T-helper 2 cell treated with Interferon-gamma antibody and Interleukin-4, amounts not matched to agents 100 ng/mL and 5 ng/mL, for 36 hours (primary cell): Measurements from ENCODE around the gene PITPNB. TPM values are rescaled to one million over a fixed set of nuclear protein-coding genes. Genes with fewer than 3 reads are reported as not detected.

Experiments
- intact Hi-C: fragments of 100-400 bp; cut with micrococcal nuclease; formaldehyde crosslinking; loops from one replicate; pipeline ENCODE4 v1.15.1; 2023
- total RNA-seq: library from RNA; stranded (reverse); gene quantifications from 2 replicates; pipeline ENCODE4 v1.2.3, GENCODE V29; 2022

PITPNB gene
- total RNA-seq, 1 donor from 2014 or later: 103 TPM

DNA sequence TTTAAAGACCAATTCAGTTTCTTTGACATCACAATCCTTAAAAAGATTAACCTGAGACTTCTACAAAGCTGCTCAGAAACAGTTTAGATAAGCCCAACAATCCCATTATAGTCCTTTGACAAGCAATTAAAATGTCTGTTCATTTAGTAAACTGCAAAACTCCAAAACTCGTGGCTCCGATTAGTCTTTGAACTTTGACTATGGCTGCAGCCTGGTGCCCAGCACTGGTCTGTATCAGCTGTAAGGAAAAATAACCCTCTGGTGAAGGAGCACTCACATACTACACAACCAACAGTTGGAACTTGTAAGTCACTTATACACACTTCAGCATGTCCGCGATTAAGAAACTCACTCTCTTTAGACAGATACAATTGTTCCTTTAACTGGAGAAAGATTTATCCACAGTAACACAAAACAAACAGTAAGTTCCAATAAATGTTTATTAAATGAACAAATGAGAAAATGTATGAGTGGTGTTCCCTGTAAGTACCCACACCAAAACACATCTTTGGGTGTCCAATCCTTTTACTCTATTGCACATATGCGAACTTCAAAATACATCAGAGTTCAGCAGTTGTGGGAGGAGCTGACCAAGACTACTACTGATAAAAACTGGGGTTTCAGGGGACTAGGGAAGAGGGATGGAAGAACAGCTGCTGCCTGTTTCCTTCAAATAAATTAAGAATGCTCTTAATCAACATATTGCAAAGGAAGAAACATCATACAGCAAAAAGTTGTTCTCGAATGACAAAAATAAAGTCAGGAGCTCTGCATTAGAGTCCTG lies 36.4 kb downstream of the PITPNB start:
- intact Hi-C loops: loop anchor here (10.0 kb wide), 1 partner anchor 52 kb away; no protein-coding TSS in a partner anchor

- intact Hi-C loops: loop anchor here (10.0 kb wide), 1 partner anchor 53 kb away; no protein-coding TSS in a partner anchor
These were observed 37.6 kb downstream of the PITPNB start for GRCh38 chr22:27881421-27881820.

GRCh38 chr22:27880778-27881394 lies 38.2 kb downstream of the PITPNB start:
- intact Hi-C loops: loop anchor here (10.0 kb wide), 1 partner anchor 54 kb away; no protein-coding TSS in a partner anchor

DNA sequence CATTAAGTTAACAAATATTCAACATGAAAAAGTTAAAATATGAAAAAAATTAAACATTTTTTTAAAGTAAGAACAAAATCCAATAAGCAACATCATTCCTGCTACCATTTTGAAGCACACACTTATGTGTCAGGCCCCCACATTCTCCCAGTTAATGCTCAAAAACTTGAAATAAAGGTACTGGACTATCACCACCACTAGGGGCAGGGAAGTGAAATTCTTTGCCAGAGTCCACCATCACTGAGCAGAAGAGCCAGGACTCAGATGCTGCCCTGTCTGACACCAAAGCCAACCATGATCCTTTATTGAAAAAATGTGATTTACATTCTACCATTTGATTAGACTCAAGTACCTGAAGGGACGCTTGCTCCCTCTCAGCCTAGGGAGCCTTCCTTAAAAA lies 39.1 kb downstream of the PITPNB start:
- intact Hi-C loops: loop anchor here (10.0 kb wide), 1 partner anchor 55 kb away; no protein-coding TSS in a partner anchor

GRCh38 chr22:27878541-27878940 lies 40.5 kb downstream of the PITPNB start:
- intact Hi-C loops: no loop called here

DNA sequence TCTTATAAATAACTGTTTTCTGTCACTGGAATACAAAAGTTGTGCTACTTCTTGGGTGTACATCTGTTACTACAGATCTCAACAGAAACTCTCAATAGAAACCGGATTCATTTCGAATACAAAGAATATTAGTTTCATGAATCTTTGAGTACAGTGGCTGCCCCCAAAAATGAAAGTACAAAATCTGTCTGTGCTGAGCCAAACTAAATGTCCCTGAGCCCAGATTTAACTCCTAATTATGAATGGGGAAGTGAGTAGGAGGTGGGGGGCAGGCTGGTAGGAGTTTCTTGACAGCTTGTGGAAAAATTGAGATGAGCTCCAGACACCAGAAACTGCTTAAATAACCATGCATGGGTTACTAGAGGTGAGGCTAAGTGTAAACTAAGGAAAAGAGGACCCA lies 41.6 kb downstream of the PITPNB start:
- intact Hi-C loops: no loop called here

GRCh38 chr22:27876684-27877083 lies 42.4 kb downstream of the PITPNB start:
- intact Hi-C loops: no loop called here

GRCh38 chr22:27875951-27876350 lies 43.1 kb downstream of the PITPNB start:
- intact Hi-C loops: no loop called here

DNA sequence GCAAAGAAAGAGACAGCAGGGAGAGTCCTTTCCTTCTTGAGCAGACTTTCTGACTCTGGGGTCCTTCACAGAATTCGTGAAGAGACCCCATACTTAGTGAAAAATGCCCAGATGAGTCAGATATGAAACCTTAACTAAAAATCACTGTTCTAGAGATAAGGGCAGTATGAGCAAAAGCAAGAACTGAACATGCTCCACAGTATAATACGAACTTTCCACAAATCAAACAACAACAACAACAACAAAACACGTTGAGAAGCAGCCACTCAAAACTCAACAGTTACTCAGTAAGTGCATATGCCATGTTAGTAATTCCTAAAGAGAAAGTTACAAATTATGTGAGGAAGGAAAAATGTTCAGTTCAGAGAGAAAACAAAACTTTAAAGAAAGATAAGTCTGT lies 44.3 kb downstream of the PITPNB start:
- intact Hi-C loops: no loop called here

DNA sequence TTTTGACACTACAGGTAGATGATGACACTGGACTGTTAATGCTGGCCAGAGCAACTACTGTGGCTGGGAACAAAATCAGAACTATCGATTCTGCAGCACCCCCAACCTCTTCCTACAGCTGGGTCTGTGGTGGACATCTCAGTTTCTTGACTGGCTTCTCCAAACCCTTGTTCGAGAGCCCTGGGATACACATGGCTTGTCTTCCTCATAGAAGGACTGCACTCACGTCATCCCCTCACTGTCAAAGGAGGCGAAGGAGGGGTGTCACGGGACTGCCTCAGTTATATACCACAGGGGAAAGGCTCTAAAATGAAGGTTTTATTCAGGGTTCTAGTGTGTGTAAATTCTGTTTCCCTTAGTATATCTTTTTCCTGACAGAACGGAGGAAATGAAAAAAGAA lies 44.9 kb downstream of the PITPNB start:
- intact Hi-C loops: no loop called here

DNA sequence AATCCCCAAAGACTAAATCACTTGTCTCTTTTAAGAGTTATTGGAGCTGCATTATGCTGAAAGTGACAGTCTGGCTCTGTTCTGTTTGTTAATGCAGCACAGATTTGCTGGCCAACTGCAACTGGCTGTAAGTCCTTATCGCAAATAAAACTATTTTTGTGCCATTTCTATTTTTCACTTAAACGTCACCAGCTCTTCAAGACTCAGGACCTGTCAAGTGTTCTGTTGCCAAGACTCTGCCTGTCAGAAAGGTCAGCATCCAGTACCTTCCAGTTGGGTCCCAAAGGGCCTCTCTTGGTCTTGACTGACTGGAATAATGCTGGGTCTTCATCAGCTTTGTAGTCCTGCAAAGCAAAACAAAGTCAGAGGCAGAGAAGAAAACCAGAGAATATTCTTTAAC lies 45.6 kb downstream of the PITPNB start:
- intact Hi-C loops: no loop called here

DNA sequence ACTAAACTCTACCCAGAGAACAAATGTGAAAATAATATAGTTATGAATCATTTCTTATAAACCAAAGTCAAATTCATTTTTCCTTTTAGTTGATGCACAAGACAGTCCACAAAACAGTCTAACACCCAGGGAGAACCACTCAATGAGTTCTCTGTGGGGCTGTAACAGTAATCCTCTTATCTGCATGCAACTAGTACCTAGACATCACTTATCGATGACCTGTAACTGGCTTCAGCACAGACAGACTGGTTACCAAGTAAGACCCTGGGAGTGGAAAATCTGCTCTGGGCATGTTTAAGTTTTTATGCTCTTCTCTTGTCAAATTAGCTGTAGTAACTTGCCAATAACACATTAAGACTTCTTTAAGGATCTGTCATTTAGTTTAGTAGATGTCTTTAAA lies 46.6 kb downstream of the PITPNB start:
- intact Hi-C loops: no loop called here

DNA sequence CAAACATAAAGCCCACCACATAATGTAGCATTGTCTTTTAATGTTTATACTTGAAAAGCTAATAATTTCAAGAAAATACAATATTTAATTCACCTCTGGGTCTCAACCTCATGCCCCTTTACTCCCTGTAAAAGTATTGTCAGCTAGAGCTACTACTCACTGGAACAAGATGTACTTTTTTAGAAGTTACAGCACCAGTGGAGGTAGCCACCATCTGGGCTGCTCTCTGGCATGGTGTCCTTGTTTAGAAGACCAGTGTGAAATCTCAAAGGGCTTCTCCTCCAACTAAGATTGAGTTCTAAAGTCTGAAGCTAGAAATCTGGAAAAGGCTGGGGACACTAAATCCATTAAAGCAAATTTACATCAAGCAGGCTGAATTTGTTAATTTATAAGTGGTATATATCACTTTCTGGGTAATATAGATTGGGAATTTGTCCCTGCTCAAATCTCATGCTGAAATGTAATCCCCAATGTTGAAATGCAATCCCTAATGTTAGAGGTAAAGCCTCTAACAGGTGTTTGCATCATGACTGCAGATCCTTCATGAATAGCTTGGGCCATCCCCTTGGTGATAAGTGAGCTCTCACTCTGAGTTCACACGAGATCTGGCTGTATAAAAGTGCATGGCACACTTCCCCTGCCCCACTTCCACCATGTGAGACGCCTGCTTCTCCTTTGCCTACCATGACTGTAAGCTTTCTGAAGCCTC lies 47.6 kb downstream of the PITPNB start:
- intact Hi-C loops: no loop called here

DNA sequence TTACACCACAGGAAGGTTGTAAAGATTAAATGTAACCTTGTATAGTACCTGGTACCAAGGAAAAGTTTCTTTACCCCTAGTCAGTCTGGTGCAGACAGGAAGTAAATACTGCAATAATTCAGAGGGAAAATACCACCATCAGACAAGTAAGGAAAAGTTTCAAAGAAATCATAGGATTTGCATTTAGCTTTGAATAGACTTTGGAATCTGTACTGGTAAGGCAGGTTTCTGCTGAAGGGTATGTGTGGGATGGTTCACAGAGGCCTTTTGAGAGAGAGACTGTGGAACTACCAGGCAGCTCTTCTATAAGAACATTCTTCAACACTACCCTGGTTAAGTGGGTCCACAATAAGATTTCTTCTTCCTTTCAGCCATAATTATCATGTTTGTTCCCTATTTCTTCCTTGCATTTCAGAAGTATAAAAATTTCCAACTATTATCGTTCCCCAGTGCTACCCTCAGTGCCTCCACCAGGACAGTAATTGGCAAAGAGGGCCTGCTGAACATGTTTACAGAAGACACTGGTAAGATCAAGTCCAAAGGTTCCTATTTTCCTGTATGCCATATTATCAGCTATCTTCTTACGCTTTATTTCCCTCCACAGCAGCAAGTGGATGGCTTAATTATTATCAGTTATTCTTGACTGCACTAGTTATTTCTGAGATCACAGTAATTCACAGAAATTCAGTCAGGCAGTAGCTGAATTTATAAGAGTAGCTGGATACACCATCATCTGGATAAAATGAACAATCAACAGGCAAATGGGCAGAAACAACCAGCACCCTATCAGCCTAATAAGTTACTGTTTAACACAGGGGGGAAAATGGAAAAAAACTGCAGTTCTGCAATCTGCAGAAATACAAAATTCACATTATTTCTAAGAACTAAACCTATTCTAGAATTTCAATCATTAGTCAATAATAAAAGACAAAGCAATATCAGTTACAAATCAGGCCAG lies 48.5 kb downstream of the PITPNB start:
- intact Hi-C loops: no loop called here

GRCh38 chr22:27868732-27869282 lies 50.2 kb downstream of the PITPNB start:
- intact Hi-C loops: no loop called here

DNA sequence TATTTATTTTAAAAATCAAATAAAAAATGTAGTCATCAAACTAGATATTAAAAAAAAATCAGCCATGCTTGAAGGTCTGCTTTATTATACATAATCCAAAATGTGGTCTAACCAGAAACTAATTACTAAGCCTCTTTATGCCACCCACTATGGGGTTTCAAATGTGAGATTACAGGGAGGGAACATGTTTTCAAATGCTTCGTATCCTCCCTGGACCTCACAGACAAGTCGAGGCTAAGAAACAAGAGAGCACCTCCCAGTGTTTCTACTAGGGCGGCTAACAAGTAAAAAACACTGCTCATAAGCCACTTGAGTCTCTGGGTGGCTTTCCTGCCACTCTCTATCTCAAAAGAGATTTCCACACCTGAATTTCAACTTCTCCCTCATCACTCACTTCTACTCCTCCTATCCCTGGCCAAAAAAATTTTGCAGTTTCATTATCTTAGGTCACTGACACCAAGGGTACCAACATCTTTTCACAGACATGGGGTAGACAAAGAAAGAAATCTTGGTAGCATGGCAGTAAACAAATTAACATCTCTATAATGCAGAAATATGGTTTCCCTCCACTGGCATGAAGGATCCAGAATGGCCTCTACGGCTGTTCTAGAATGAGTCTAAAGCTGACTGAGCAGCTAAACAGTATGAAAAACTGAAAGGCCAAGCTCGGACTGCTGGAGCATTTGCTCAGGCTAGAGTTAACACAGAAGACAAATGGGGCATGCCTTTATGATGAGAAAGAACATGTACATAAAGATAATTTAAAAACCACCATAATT lies 50.9 kb downstream of the PITPNB start:
- intact Hi-C loops: no loop called here

- intact Hi-C loops: no loop called here
These were observed 51.7 kb downstream of the PITPNB start for GRCh38 chr22:27867085-27867952.

- intact Hi-C loops: no loop called here
These were observed 52.6 kb downstream of the PITPNB start for GRCh38 chr22:27866135-27867084.
